HG02798 (cell line): Measurements from ENCODE around the gene UFSP2.
"Not testable (repeated sequence)": the region's sequence is repeated elsewhere in the genome, so short reads cannot be mapped to it uniquely, and the experiment has no call there.

ENCODE experiments used
- ATAC-seq: cut with Tn5 transposase; IDR thresholded peaks from one replicate; pipeline ENCODE4 v1.9.1; 2021; ENCODE audit warnings: mild to moderate bottlenecking; ENCODE audit not compliant: unreplicated experiment, poor library complexity

Gene UFSP2

DNA sequence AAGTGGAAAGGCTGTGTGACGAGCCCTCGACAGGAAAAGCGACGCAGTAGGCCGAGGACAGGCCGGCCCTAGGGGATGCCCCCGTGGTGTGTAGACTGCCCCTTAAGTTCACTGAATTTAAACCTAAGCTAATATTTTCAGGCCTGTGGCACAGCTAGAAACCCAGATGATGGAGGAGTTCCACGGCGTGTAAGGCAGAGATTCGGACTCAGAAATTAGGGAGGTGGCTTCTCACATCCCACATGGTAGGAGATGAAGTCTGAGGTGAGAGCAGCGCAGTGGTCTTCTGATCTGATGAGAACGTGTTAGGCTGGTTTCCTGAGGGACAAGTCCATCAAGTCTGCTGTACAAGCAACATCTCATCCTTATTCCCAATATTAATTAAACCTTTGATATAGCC lies 37.8 kb downstream of the UFSP2 start:
- no peak for ATAC-seq

DNA sequence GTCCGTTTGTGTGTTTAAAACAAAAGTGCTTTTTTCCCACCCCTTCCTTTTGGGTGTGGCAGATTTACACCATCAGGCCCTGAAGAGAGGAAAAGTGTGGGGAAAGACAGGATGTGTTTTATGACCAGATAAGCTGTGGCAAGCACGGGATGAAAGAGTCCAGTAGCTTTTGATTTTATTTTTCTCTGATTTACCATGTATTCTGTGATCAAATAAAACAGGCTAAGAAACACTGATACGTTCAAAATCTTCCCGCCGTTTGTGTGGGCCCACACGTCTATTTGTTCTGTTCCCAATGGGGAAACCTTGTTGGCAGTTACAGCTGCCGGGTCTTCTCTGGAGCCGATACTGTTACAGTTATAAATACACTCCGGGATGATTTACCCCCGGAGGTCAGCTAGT lies 40.8 kb downstream of the UFSP2 start:
- no peak for ATAC-seq

DNA sequence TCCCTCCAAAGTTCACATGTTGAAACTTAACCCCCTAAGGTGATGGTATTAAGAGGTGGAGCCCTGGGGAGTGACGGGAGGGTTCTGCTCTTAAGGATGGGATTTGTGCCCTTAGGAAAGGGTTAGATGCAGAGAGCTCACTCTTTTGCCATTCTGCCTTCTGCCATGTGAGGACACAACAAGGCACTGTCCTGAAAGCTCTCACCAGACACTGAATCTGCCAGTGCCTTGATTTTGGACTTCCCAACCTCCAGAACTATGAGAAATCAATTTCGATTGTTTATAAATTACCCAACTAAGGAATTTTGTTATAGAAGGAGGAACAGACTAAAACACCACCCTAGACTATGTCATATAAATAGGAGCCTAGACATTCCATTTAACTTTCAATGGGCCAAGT lies 41.7 kb downstream of the UFSP2 start:
- no peak for ATAC-seq

DNA sequence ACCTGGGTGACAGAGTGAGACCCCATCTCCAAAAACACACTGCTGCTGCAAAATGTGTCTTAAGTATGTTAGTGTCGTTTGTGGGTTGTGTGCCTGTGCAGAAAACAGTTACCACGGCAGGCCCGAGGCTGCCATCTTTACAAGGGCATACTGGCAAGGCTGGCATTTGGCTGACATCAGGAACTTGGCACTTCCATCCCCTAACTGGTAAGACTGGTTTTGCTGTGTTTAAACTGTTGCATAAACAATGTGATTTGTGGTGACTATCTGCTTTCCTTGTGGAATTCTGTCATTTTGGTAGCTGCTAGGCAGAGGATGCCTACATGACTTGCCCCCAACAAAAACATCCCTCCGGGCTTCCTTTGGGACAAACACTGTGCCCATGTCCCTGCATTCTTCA lies 42.3 kb downstream of the UFSP2 start:
- no peak for ATAC-seq

DNA sequence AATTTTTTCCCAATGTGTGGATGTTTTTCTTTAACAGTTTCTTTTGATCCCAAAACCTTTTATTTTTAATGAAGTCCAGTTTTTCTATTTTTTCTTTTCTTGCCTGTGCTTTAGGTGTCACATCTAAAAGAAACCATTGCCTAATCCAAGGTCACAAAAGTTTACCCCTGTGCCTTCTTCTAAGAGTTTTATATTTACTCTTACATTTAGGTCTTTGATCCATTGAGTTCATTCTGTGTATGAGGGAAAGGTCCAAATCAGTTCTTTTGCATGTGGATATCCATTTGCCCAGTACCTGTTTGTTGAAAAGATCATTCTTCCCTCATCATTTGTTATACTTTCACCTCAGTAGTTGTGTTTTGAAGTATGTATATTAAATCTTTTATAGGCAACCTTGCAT lies 43.0 kb downstream of the UFSP2 start:
- no peak for ATAC-seq

DNA sequence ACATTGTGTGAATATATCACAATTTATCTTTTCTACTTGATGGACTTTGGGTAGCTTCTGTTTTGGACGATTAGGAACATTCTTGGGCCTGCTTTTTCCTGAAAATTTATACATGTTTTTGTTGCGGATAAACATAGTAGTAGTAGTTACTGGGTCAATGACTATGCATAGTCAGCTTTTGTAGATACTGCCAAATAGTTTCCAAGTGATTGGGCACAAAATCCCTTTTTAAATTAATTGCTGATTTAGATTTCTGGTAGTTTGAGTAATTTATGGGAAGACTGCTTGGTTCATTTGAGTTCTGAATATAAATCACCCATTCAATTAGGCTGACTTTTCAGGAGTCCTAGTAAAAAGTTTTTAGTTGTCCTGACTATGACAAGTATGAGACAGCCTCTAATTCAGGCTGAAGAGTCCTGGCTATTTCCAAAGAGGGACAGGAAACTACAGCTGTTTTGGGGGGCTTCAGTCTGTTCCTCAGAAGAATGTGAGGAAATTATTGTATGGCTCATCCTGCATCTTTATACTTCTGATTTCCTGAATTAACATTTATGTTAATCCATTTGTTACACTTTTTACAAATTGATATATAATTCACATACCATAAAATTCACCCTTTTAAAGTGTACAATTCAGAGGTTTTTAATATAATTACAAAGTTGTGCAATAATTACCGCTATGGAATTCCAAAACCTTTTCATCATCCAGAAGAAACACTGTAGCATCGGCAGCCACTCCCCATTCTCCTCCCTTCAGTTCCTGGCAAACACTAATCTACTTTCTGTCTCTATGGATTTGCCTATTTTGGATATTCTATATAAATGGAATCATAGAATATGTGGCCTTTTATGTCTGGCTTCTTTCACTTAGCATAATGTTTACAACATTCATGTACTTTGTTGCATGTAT lies 44.2 kb downstream of the UFSP2 start:
- no peak for ATAC-seq

DNA sequence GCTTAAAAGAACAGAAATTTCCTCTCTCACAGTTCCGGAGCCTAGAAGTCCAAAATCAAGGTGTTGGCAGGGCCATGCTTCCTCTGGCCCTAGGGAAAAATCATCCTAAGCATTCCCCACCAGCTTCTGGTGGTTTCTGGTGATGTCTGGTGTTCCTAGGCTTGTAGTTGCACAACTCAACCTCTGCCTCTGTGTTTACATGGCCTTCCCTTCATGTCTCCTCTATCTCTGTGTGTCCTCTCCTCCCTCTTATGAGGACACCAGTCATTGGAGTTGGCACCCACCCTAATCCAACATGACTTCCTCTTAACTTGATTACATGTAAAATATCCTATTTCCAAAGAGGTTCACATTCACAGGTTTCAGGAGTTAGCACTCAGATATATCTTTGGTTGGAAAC lies 45.4 kb downstream of the UFSP2 start:
- no peak for ATAC-seq

DNA sequence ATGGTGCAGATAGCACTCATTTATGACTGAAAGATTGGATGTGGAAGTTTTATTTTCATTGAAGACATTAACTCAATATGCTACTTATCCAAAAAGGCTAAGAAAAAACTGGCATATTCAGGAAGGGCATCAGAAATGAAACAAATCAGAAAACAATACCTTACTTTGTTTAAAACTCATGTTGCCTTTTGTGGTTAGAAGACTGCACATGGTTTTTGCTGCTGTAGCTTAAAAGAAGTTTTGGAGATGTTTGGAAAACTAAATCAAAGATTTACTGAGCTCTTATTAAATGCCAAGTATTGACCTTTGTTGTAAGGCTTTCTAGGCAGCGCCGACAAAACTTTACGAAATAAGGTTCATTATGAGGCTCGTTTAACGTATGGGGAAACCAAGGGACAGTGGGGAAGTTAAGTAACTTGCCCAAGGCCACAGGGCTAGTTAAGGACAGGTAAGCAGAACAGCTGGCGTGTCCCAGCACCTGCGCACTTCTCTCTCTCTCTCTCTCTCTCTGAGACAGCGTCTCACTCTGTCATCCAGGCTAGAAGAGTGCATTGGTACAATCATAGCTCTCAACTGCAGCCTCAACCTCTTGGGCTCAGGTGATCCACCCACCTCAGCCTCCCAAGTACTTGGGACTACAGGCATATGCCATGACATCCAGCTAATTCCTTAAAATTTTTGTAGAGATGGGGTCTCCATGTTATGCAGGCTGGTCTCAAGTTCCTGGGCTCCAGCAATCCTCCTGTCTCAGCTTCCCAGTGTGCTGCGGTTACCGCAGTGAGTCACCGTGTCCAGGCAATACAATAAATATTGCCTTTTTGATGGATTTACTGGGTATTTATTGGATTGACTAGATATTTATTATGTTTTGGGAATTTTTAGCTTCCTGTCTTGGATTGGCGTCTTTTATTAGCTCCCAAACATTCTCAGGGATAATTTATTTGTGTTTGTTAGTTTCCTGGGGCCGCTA lies 46.2 kb downstream of the UFSP2 start:
- ATAC-seq: no peak

DNA sequence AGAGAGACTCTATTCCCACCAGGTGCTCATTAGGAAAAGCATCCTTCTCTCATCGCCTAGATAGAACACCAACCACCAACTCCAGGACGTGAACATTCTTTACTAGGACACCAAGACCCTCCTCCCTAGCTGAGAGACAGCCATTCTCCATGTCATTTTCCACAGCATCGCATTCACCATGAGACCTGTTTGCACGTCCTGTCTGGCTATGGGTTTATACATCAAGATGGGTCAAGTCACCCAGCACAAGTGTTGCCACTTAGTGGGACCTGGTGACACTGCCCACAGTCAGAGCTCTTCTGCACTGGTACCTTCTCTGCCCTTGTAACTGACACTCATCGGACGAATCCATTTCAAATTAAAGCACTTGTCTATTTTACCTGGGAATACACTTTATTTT lies 47.5 kb downstream of the UFSP2 start:
- no peak for ATAC-seq

DNA sequence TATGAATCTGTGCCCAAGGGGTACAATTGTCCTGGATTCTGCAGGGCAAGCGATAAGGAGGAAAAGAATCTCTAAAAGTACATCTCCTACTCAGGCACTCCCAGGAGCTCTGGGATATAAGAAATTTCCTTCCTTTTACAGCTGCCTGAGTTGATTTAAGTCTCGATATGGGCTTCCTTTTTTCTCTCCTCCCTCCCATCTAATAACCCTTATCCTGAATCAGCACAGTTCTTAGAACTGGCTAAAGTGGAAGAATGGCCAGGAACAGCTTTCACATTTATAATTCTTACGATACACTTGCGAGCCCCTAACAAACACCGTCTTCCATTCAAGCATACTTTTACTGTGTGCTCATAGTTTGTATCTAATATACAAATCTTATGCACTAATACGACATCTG lies 51.2 kb downstream of the UFSP2 start:
- ATAC-seq: no peak

DNA sequence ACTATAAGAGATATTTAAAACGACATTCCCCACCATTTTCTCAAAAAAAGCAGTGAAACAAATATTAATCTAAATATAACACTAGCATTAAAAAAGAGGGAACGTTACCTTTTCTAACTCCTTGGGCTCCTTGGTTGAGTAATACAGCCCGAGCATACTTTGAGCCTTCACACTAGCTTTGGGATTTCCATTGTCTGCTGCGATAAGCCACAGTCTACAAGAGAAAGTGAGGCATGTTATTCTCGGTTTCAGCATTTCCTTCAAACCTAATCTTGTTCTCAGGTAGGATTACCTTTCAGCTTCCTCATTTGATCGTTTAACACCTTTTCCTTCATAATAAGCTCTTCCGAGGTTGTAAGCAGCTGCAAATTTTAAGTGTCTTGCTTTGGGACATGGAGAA lies 51.7 kb downstream of the UFSP2 start:
- ATAC-seq: no peak

DNA sequence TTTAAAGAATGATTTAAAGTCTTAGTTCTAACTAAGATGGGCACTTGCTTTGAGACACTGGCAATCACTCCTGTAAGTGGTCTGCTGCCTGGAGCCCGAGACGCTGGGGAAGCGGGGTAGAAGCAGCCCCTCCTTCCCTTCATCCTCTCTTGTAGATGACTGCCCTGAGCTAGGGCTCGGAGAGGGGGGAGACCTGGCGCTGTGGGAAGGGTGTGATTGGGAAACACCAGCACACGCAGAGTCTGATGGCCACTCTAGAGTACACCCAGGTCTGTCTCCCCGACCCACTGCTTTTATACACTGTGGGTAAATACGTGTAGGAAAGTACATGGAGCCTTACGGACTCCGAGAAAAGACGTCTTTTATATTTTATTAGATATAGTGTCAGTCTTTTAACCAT lies 54.1 kb downstream of the UFSP2 start:
- ATAC-seq: no peak

DNA sequence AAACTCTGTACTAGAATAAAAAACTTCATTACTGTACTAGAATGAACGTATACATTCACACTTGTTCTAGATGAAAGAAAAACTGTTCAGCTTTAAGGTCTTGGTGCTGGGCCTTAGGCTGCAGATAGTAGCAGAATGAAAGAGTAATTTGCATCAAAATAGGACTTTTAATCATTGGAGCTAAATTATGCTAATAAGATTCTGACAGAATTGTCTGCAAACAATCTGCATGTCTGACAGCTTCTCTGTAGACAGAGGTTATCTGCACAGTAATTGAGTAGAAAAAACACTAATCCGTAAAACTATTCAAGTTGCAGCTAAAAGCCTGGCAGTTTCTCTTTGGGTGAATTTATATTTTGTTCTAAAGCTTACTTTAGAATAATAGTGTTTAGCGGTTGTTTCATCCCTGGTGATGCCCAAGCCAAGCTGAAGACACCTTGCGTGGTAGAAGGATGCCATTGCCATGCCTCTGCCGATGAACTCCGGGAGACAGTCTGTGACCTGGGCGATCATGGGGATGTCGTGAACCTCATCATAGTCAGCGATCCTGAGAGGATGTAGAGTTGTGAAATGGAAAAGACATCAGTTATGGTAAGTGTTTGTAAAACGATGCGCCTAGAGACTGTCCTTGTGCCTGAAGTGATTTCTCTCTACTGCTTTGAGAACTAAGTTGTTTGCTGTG lies 55.4 kb downstream of the UFSP2 start:
- no peak for ATAC-seq

DNA sequence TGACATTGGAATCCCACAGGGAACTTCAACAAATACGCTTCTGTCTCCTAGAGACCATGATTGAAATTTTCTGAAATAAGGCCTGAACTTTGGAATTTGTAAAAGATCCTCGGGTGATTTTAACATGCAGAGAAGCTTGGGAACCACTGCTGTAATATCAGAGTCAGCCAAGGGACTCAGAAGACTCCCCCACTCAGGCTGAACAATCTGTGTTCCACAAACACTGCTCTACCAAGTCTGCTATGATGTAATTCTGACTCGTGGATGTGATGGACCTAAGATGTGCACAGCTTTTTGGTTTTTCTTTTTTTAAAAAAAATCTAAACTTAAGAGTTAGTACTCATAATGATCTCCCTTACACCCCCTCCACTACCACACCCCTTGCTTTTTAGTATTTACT lies 56.0 kb downstream of the UFSP2 start:
- no peak for ATAC-seq

DNA sequence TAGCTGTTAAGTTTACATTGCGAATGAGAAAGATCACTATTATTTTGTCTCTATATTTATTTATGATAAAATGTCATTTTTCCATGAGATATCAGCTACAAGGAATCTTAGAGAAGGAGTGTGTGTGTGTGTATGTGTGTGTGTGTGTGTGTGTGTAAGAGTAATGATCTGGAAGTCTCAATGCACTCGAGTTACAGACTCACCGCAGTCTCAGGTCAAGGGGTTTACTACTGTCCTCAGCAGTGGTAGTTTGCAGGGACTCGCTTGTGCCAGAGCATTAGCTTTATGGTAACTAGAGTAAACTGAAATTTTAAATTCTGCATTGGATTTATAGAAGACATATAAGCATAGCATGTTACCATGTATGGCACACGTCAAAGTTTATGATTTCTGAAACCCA lies 60.9 kb downstream of the UFSP2 start:
- no peak for ATAC-seq

DNA sequence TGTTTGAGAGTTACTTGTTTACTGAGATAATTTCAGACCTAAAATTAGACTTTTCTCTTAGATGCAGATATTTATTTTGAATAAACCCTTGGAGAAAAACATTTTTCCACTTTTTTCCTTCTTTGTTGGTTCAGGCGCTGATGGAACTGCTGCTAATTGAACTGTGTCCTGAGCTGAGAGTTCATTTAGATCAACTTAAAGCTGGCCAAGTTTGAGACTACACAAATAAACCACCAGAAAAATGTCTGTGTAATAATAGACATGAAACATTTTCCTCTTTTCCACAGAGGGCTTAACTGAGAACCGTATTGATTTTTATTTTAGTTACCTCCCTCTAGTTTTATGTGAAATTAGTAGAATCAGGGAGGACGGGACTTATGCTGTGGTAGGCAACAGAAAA lies 62.5 kb downstream of the UFSP2 start:
- no peak for ATAC-seq

DNA sequence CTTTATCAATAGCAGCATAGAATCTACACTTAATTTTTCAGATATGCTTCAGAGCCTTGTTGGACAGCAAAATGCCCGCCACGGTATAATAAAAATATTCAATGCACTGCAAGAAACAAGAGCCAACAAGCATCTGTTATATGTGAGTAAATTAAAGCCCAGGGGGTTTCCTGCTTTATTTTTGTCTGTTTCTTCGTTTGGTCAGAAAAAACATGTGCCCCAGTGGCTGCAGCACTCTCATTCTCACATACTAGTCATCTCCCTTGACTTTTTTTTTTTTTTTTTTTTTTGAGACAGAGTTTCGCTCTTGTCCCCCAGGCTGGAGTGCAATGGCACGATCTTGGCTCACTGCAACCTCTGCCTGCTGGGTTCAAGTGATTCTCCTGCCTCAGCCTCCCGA lies 63.2 kb downstream of the UFSP2 start:
- ATAC-seq: not testable (repeated sequence)

DNA sequence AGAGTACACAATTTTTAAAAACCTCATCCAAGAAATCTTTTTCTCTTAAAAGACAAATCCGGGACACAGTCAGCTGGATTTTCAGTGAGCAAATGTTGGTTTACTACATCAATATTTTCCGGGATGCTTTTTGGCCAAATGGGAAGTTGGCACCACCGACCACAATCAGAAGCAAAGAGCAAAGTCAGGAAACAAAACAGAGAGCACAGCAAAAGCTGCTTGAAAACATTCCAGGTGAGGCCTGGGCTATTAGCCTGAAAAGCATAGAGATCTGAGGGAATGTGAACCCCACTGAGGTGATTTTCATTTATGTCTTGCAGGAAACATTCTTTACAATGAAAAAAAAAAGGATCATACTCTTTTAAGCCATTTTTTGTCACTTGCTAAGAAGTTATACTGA lies 63.9 kb downstream of the UFSP2 start:
- no peak for ATAC-seq

DNA sequence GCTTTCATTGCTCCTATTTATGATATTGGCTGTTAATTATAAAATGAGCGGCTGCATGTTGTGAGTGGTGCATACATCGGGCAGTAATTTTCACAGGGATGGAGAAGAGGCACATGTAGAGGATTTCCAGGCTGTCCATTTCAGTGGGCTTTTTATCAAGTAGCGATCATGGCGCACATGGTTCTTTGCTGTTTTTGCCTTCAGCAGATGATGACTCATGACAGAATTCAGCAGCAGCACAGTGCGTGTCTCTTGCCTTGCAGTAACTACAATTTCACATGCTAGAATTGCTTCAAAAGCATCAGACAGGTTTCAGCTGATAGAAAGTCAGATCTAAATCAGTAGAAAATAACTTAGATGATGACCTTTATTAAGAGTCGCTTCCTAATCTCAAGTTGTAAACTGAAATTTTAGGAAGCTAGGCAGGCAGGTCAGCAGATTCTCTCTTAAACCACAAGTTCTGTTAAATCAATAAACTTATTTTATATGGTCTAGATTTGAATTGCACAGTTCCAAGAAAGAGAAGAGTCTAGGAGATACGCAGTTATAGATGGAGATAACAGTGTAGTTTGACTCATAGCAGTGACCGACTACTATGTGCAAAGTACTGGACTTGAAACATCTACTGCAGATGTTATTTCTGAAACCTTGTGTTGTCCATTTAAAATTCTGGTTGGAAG lies 65.9 kb downstream of the UFSP2 start:
- no peak for ATAC-seq

DNA sequence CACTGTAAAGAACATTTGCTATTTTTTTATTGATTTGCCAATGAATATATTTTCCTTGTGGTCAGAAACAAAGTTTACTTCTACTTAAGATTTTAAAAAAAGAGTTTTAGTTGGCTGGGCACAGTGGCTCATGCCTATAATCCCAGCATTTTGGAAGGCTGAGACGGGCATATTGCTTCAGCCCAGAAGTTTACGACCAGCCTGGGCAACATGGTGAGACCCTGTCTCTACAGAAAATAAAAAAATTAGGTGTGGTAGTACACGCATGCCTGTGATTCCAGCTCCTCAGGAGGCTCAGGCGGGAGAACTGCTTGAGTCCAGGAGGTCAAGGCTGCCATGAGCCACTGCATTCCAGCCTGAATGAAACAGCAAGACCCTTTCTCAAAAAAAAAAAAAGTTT lies 66.8 kb downstream of the UFSP2 start:
- ATAC-seq: no peak
